ENCODE results near the gene NGLY1.
A peak's percentile ranks its signal among the peaks of the same experiment; 100 is the strongest.

GRCh38 chr3:25782938-25783660 is at the start of gene NGLY1:
- TF ChIP-seq POLR2A (IDR thresholded peaks at IDR 0.05) (peak; percentile 90 to 94), CTCF (IDR thresholded peaks at IDR 0.05 in 4 of 5, conservative IDR thresholded peaks at IDR 0.05 in 1 of 5) (peak in 3 of 5 experiments; percentile 27 to 56 (median 29))

All from gastrocnemius medialis (tissue), 4 donors.